Measurements from ENCODE around the gene KDM4C. TPM values are rescaled to one million over a fixed set of nuclear protein-coding genes. Genes with fewer than 3 reads are reported as not detected.

KDM4C gene
- total RNA-seq, 2 experiments from 2014 or later = 49.4 to 50.0 TPM

- Mint-ChIP-seq H3K4me1 (no peaks in the 10 kb centered on the region), H3K9me3 (no peaks in the 10 kb centered on the region), H3K27ac (no peak overlapping the region), H3K4me3 (no peak overlapping the region), H3K27me3 (no peaks in the 10 kb centered on the region), H3K36me3 (ENCODE audit: low read depth) (peaks cover 30% of the 10 kb centered on the region)
- POLR2A ChIA-PET = no interaction called here
- DNase-seq = no peak
- CTCF ChIA-PET = no interaction called here
These were observed 403.7 kb downstream of the KDM4C start for GRCh38 chr9:7161469-7161868.

- H3K36me3 Mint-ChIP-seq (ENCODE audit: low read depth) = peaks cover 22% of the 10 kb centered on the region
- H3K4me1 Mint-ChIP-seq = no peaks in the 10 kb centered on the region
- CTCF ChIA-PET = interaction anchor here (0.8 kb wide), 1 partner anchor 337 kb away, joined by 3 read pairs; no protein-coding TSS in a partner anchor
- DNase-seq = no peak
- POLR2A ChIA-PET = no interaction called here
- no peak overlapping the region for H3K4me3 Mint-ChIP-seq
- H3K27me3 Mint-ChIP-seq = no peaks in the 10 kb centered on the region
- H3K27ac Mint-ChIP-seq = no peak overlapping the region
- H3K9me3 Mint-ChIP-seq = no peaks in the 10 kb centered on the region
These were observed 406.2 kb downstream of the KDM4C start for GRCh38 chr9:7163932-7164331.

- H3K36me3 Mint-ChIP-seq (ENCODE audit: low read depth) = peaks cover 25% of the 10 kb centered on the region
- H3K27ac Mint-ChIP-seq = no peak overlapping the region
- POLR2A ChIA-PET = no interaction called here
- CTCF ChIA-PET = no interaction called here
- H3K4me1 Mint-ChIP-seq = peaks cover 1% of the 10 kb centered on the region
- DNase-seq = no peak
- no peak overlapping the region for H3K4me3 Mint-ChIP-seq
- H3K27me3 Mint-ChIP-seq = no peaks in the 10 kb centered on the region
- no peaks in the 10 kb centered on the region for H3K9me3 Mint-ChIP-seq
These were observed 406.9 kb downstream of the KDM4C start for GRCh38 chr9:7164440-7165330.

GRCh38 chr9:7165331-7165975 lies 407.7 kb downstream of the KDM4C start:
- Mint-ChIP-seq H3K4me1 (peaks cover 1% of the 10 kb centered on the region), H3K9me3 (no peaks in the 10 kb centered on the region), H3K27ac (no peak overlapping the region), H3K27me3 (no peaks in the 10 kb centered on the region), H3K4me3 (no peak overlapping the region), H3K36me3 (ENCODE audit: low read depth) (peaks cover 31% of the 10 kb centered on the region)
- ChIA-PET CTCF (no interaction called here), POLR2A (no interaction called here)
- no peak for DNase-seq

GRCh38 chr9:7166074-7166473 lies 408.3 kb downstream of the KDM4C start:
- Mint-ChIP-seq H3K9me3 (no peaks in the 10 kb centered on the region), H3K27me3 (no peaks in the 10 kb centered on the region), H3K27ac (no peak overlapping the region), H3K4me3 (no peak overlapping the region), H3K36me3 (ENCODE audit: low read depth) (peaks cover 32% of the 10 kb centered on the region), H3K4me1 (peaks cover 1% of the 10 kb centered on the region)
- ChIA-PET POLR2A (no interaction called here), CTCF (no interaction called here)
- DNase-seq = no peak

GRCh38 chr9:7169717-7170389 lies 412.1 kb downstream of the KDM4C start:
- ChIA-PET POLR2A (interaction anchor here (2.5 kb wide), 1 partner anchor 19 kb away, joined by 8 read pairs; no protein-coding TSS in a partner anchor), CTCF (no interaction called here)
- DNase-seq = no peak
- Mint-ChIP-seq H3K4me1 (peaks cover 24% of the 10 kb centered on the region), H3K4me3 (no peak overlapping the region), H3K36me3 (ENCODE audit: low read depth) (peaks cover 48% of the 10 kb centered on the region), H3K27me3 (no peaks in the 10 kb centered on the region), H3K9me3 (no peaks in the 10 kb centered on the region), H3K27ac (no peak overlapping the region)

GRCh38 chr9:7171396-7172153 lies 413.8 kb downstream of the KDM4C start:
- DNase-seq = no peak
- no peaks in the 10 kb centered on the region for H3K27me3 Mint-ChIP-seq
- ChIA-PET CTCF (no interaction called here), POLR2A (interaction anchor here (2.5 kb wide), 1 partner anchor 21 kb away, joined by 8 read pairs; no protein-coding TSS in a partner anchor)
- peaks cover 47% of the 10 kb centered on the region for H3K36me3 Mint-ChIP-seq (ENCODE audit: low read depth)
- no peak overlapping the region for H3K27ac Mint-ChIP-seq
- H3K9me3 Mint-ChIP-seq = no peaks in the 10 kb centered on the region
- H3K4me1 Mint-ChIP-seq = peaks cover 25% of the 10 kb centered on the region
- no peak overlapping the region for H3K4me3 Mint-ChIP-seq

GRCh38 chr9:7172154-7173115 lies 414.7 kb downstream of the KDM4C start:
- no peaks in the 10 kb centered on the region for H3K27me3 Mint-ChIP-seq
- ChIA-PET CTCF (interaction anchor here (1.2 kb wide), 1 partner anchor 119 kb away, joined by 3 read pairs; no protein-coding TSS in a partner anchor), POLR2A (interaction anchor here (2.5 kb wide), 1 partner anchor 22 kb away, joined by 8 read pairs; no protein-coding TSS in a partner anchor)
- H3K36me3 Mint-ChIP-seq (ENCODE audit: low read depth) = peaks cover 47% of the 10 kb centered on the region
- H3K4me3 Mint-ChIP-seq = no peak overlapping the region
- no peak overlapping the region for H3K27ac Mint-ChIP-seq
- no peak for DNase-seq
- H3K9me3 Mint-ChIP-seq = no peaks in the 10 kb centered on the region
- H3K4me1 Mint-ChIP-seq = peaks cover 25% of the 10 kb centered on the region

- DNase-seq = no peak
- peaks cover 53% of the 10 kb centered on the region for H3K36me3 Mint-ChIP-seq (ENCODE audit: low read depth)
- no peaks in the 10 kb centered on the region for H3K27me3 Mint-ChIP-seq
- no peak overlapping the region for H3K27ac Mint-ChIP-seq
- no peak overlapping the region for H3K4me3 Mint-ChIP-seq
- ChIA-PET POLR2A (no interaction called here), CTCF (interaction anchor here (1.2 kb wide), 1 partner anchor 120 kb away, joined by 3 read pairs; no protein-coding TSS in a partner anchor)
- peaks cover 3% of the 10 kb centered on the region for H3K9me3 Mint-ChIP-seq
- H3K4me1 Mint-ChIP-seq = peaks cover 28% of the 10 kb centered on the region
These were observed 415.4 kb downstream of the KDM4C start for GRCh38 chr9:7173139-7173538.

GRCh38 chr9:7174301-7174700 lies 416.5 kb downstream of the KDM4C start:
- Mint-ChIP-seq H3K4me3 (no peak overlapping the region), H3K27ac (no peak overlapping the region), H3K27me3 (no peaks in the 10 kb centered on the region), H3K4me1 (peaks cover 31% of the 10 kb centered on the region), H3K9me3 (peaks cover 3% of the 10 kb centered on the region), H3K36me3 (ENCODE audit: low read depth) (peaks cover 57% of the 10 kb centered on the region)
- no peak for DNase-seq
- CTCF ChIA-PET = interaction anchor here (0.6 to 0.8 kb wide), 2 partner anchors 60 to 68 kb away, joined by 3 to 5 read pairs; no protein-coding TSS in a partner anchor
- POLR2A ChIA-PET = interaction anchor here (1.1 to 1.2 kb wide), 2 partner anchors 23 to 42 kb away, joined by 3 read pairs; no protein-coding TSS in a partner anchor

GRCh38 chr9:7174884-7175283 lies 417.1 kb downstream of the KDM4C start:
- Mint-ChIP-seq H3K4me3 (no peak overlapping the region), H3K27me3 (no peaks in the 10 kb centered on the region), H3K9me3 (peaks cover 3% of the 10 kb centered on the region), H3K36me3 (ENCODE audit: low read depth) (peaks cover 56% of the 10 kb centered on the region), H3K4me1 (peaks cover 30% of the 10 kb centered on the region), H3K27ac (no peak overlapping the region)
- CTCF ChIA-PET = interaction anchor here (0.6 kb wide), 1 partner anchor 68 kb away, joined by 5 read pairs; no protein-coding TSS in a partner anchor
- POLR2A ChIA-PET = interaction anchor here (1.2 kb wide), 1 partner anchor 23 kb away, joined by 3 read pairs; no protein-coding TSS in a partner anchor
- DNase-seq = no peak

Measured in activated CD4-positive, alpha-beta memory T cell treated with anti-CD3 and anti-CD28 coated beads, Interleukin-2, amount 10 ng/mL, durations not matched to agents 7 days and 5 days (primary cell).